Progenitor cell of endocrine pancreas (in vitro differentiated cells): ENCODE measurements around the gene GSG1L. TPM values are rescaled to one million over a fixed set of nuclear protein-coding genes. Genes with fewer than 3 reads are reported as not detected.

Experiments
- DNase-seq: peaks from one replicate; pipeline ENCODE4 v3.0.0; 2021; ENCODE audit warnings: low spot score; ENCODE audit not compliant: unreplicated experiment
- H3K27ac Mint-ChIP-seq: 2 replicates; pipeline ENCODE4 v1.8.0; 2021; ENCODE audit warnings: mild to moderate bottlenecking, moderate library complexity, mixed read lengths
- H3K27me3 Mint-ChIP-seq: 2 replicates; pipeline ENCODE4 v1.8.0; 2021; ENCODE audit warnings: mixed read lengths
- H3K36me3 Mint-ChIP-seq: 2 replicates; pipeline ENCODE4 v1.8.0; 2022; ENCODE audit warnings: mixed read lengths; ENCODE audit not compliant: insufficient read depth
- H3K4me1 Mint-ChIP-seq: 2 replicates; pipeline ENCODE4 v1.8.0; 2021; ENCODE audit warnings: low read depth, mixed read lengths
- H3K4me3 Mint-ChIP-seq: 2 replicates; pipeline ENCODE4 v1.8.0; 2021; ENCODE audit warnings: low read depth, mild to moderate bottlenecking, moderate library complexity, mixed read lengths
- H3K9me3 Mint-ChIP-seq: 2 replicates; pipeline ENCODE4 v1.8.0; 2021; ENCODE audit warnings: low read depth, mixed read lengths
- total RNA-seq: library from RNA; stranded (reverse); gene quantifications from 2 replicates; pipeline ENCODE4 v1.2.1, GENCODE V29; 2021
- TF ChIP-seq, protein P1 (sequence below): fragments of 200-600 bp; sonication (generic); IDR thresholded peaks from one replicate; pipeline ENCODE4 v1.5.0; 2021; ENCODE audit warnings: antibody characterized with exemption, mild to moderate bottlenecking; ENCODE audit not compliant: unreplicated experiment

GSG1L gene
- total RNA-seq, 1 donor from 2014 or later: 0.17 TPM

DNA sequence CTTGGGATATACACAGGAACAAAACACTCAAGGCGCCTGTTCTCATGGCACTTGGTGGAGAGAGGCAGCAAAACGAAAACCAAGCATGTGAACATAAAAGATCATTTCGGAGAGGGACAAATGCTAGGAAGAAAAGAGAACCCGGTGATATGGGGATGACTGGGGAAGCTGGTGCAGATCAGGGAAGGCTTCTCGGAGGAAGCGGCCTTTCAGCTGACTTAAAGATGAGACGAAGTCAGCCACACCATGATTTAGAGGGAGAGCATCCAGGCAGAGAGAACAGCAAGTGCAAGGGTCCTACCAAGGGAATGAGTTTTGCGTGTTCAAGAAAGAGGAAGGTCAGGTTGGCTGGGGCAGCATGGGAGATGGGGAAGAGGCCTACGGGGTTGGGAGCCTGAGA is 262.7 kb downstream of the GSG1L start:
- H3K27ac Mint-ChIP-seq: no peak overlapping the region
- no peaks in the 10 kb centered on the region for H3K9me3 Mint-ChIP-seq
- no peak overlapping the region for H3K4me3 Mint-ChIP-seq
- H3K27me3 Mint-ChIP-seq: peaks cover 38% of the 10 kb centered on the region
- DNase-seq: no peak
- H3K4me1 Mint-ChIP-seq: no peaks in the 10 kb centered on the region
- no peaks in the 10 kb centered on the region for H3K36me3 Mint-ChIP-seq
- TF ChIP-seq, protein P1, sequence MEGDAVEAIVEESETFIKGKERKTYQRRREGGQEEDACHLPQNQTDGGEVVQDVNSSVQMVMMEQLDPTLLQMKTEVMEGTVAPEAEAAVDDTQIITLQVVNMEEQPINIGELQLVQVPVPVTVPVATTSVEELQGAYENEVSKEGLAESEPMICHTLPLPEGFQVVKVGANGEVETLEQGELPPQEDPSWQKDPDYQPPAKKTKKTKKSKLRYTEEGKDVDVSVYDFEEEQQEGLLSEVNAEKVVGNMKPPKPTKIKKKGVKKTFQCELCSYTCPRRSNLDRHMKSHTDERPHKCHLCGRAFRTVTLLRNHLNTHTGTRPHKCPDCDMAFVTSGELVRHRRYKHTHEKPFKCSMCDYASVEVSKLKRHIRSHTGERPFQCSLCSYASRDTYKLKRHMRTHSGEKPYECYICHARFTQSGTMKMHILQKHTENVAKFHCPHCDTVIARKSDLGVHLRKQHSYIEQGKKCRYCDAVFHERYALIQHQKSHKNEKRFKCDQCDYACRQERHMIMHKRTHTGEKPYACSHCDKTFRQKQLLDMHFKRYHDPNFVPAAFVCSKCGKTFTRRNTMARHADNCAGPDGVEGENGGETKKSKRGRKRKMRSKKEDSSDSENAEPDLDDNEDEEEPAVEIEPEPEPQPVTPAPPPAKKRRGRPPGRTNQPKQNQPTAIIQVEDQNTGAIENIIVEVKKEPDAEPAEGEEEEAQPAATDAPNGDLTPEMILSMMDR: no peak

DNA sequence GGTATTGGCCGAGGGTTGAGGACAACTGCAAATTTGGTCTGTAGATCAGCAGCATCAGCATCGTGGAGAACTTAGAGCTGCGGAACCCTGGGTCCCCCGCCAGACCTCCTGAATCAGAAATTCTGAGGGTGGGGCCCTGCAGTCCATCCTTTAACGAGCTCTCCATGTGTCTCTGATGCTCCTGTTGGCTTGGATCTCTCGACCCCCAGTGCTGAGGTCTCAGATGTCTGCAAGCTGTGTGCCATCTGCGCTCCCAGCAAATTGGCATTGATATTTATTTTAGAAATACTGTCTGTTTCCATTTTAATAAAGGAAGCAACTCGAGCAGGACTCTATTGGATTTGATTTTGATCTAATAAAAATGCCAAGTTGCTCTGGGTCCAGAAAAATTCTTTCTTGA is 263.6 kb downstream of the GSG1L start:
- Mint-ChIP-seq H3K4me3 (no peak overlapping the region), H3K36me3 (no peaks in the 10 kb centered on the region), H3K4me1 (no peaks in the 10 kb centered on the region), H3K9me3 (no peaks in the 10 kb centered on the region), H3K27me3 (peaks cover 39% of the 10 kb centered on the region), H3K27ac (no peak overlapping the region)
- TF ChIP-seq, protein P1: no peak
- DNase-seq: no peak

DNA sequence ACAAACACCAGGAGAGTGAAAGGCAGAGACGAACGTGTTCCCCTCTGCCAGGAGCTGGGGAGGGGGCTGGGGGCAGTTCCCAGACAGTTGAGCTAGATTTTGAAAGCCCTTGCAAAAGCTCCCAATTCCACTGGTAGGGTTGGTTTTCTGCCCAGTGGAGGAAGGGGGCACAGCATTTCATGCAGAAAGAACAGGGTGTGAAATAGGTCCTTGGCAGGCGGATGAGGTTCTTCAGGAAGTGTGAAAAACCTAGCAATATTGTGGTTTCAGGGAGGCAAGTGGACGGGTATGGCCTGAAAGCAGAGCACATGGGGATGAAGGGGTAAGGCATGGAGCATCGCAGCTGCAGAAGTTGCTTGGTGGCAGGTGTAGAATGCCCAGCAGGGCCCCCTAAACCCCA is 265.3 kb downstream of the GSG1L start:
- Mint-ChIP-seq H3K4me1 (no peaks in the 10 kb centered on the region), H3K27ac (no peak overlapping the region), H3K9me3 (no peaks in the 10 kb centered on the region), H3K36me3 (no peaks in the 10 kb centered on the region), H3K27me3 (peaks cover 31% of the 10 kb centered on the region), H3K4me3 (no peak overlapping the region)
- DNase-seq: no peak
- TF ChIP-seq, protein P1: no peak

GRCh38 chr16:27795992-27796614 is 267.4 kb downstream of the GSG1L start:
- no peak overlapping the region for H3K27ac Mint-ChIP-seq
- H3K9me3 Mint-ChIP-seq: no peaks in the 10 kb centered on the region
- H3K27me3 Mint-ChIP-seq: peaks cover 19% of the 10 kb centered on the region
- DNase-seq: peak; percentile 69
- no peak overlapping the region for H3K4me3 Mint-ChIP-seq
- H3K4me1 Mint-ChIP-seq: no peaks in the 10 kb centered on the region
- H3K36me3 Mint-ChIP-seq: no peaks in the 10 kb centered on the region
- TF ChIP-seq, protein P1: no peak

GRCh38 chr16:27793249-27793622 is 270.3 kb downstream of the GSG1L start:
- H3K27me3 Mint-ChIP-seq: peaks cover 13% of the 10 kb centered on the region
- H3K9me3 Mint-ChIP-seq: no peaks in the 10 kb centered on the region
- DNase-seq: no peak
- H3K27ac Mint-ChIP-seq: no peak overlapping the region
- no peaks in the 10 kb centered on the region for H3K36me3 Mint-ChIP-seq
- TF ChIP-seq, protein P1: no peak
- no peak overlapping the region for H3K4me3 Mint-ChIP-seq
- H3K4me1 Mint-ChIP-seq: no peaks in the 10 kb centered on the region
